CD14-positive monocyte (primary cell): Measurements from ENCODE around the gene NR2F2. TPM values are rescaled to one million over a fixed set of nuclear protein-coding genes. Genes with fewer than 3 reads are reported as not detected.
"Not testable (repeated sequence)": the region's sequence is repeated elsewhere in the genome, so short reads cannot be mapped to it uniquely, and the experiment has no call there.

Source experiments
- DNase-seq, 3 donors: peaks; one replicate each; pipeline ENCODE4 v3.0.0-alpha.2; 2011 to 2022
- H2AFZ ChIP-seq: 2 replicates; pipeline ENCODE4 v1.6.0; 2012; ENCODE audit warnings: mild to moderate bottlenecking, low read depth, low read length, inconsistent platforms; ENCODE audit not compliant: insufficient read depth, poor library complexity, severe bottlenecking
- H3K27ac ChIP-seq, 2 donors: 1 replicate in 1 of 2; 2 replicates in 1 of 2; pipeline ENCODE4 v1.5.1; 2012 to 2013; ENCODE audit warnings: low read length in 2 of 2, control low read depth in 1 of 2, inconsistent platforms in 1 of 2, low read depth in 1 of 2, mild to moderate bottlenecking in 1 of 2
- H3K27me3 ChIP-seq, 2 donors: one replicate each; pipeline versions ENCODE4 v1.6.0 to v1.6.1; 2011 to 2013; ENCODE audit warnings: low read length in 2 of 2; ENCODE audit not compliant: control insufficient read depth in 2 of 2, insufficient read depth in 2 of 2
- H3K36me3 ChIP-seq, 2 donors: replicated peaks in 1 of 2; 1 replicate in 1 of 2; 2 replicates in 1 of 2; pipeline versions ENCODE4 v1.5.1 to v1.6.1; 2012 to 2013; ENCODE audit warnings: low read length in 2 of 2, control low read depth in 1 of 2, inconsistent platforms in 1 of 2, mild to moderate bottlenecking in 1 of 2; ENCODE audit not compliant: insufficient read depth in 2 of 2, control insufficient read depth in 1 of 2
- H3K4me1 ChIP-seq, 2 donors: 1 replicate in 1 of 2; 2 replicates in 1 of 2; pipeline versions ENCODE4 v1.5.1 to v1.6.1; 2012 to 2013; ENCODE audit warnings: low read length in 2 of 2, control low read depth in 1 of 2, inconsistent platforms in 1 of 2, mild to moderate bottlenecking in 1 of 2, moderate library complexity in 1 of 2; ENCODE audit not compliant: insufficient read depth in 2 of 2, control insufficient read depth in 1 of 2
- H3K4me2 ChIP-seq: replicated peaks from 2 replicates; pipeline ENCODE3; 2012; ENCODE audit warnings: low read length, moderate library complexity, mild to moderate bottlenecking; ENCODE audit not compliant: poor library complexity, severe bottlenecking; ENCODE audit errors: extremely low read depth
- H3K4me3 ChIP-seq, 3 experiments: fragments of 200-600 bp in 1 of 3; sonication (generic) in 1 of 3; replicated peaks in 1 of 3; 1 replicate in 2 of 3; 2 replicates in 1 of 3; pipeline ENCODE4 v1.5.1; 2011 to 2013; ENCODE audit warnings: low read length in 3 of 3, mild to moderate bottlenecking in 3 of 3, control low read depth in 2 of 3, low read depth in 2 of 3, inconsistent platforms in 1 of 3, moderate library complexity in 1 of 3
- H3K79me2 ChIP-seq: 2 replicates; pipeline ENCODE4 v1.6.0; 2012; ENCODE audit warnings: mild to moderate bottlenecking, control low read depth, inconsistent platforms, low read length, moderate library complexity; ENCODE audit not compliant: insufficient read depth
- H3K9ac ChIP-seq: 2 replicates; pipeline ENCODE4 v1.6.0; 2017; ENCODE audit warnings: low read length, mild to moderate bottlenecking; ENCODE audit not compliant: insufficient read depth, poor library complexity, severe bottlenecking
- H3K9me3 ChIP-seq, 2 donors: replicated peaks in 1 of 2; 1 replicate in 1 of 2; 2 replicates in 1 of 2; pipeline versions ENCODE4 v1.5.1 to v1.6.1; 2012 to 2013; ENCODE audit warnings: low read length in 2 of 2, control low read depth in 1 of 2; ENCODE audit not compliant: control insufficient read depth in 1 of 2, insufficient read depth in 1 of 2
- H4K20me1 ChIP-seq: 2 replicates; pipeline ENCODE4 v1.6.0; 2012; ENCODE audit warnings: mild to moderate bottlenecking, low read length, control low read depth, moderate library complexity; ENCODE audit not compliant: insufficient read depth
- H3K27ac Mint-ChIP-seq, 7 donors: one replicate each; pipeline ENCODE4 v1.8.0; 2020; ENCODE audit warnings: mild to moderate bottlenecking in 7 of 7, mixed read lengths in 7 of 7, moderate library complexity in 6 of 7, inconsistent platforms in 2 of 7
- H3K27me3 Mint-ChIP-seq, 3 donors: one replicate each; pipeline ENCODE4 v1.8.0; 2021 to 2022; ENCODE audit warnings: low read depth in 3 of 3, mild to moderate bottlenecking in 3 of 3, mixed read lengths in 3 of 3, moderate library complexity in 3 of 3, inconsistent platforms in 1 of 3
- H3K36me3 Mint-ChIP-seq, 2 donors: one replicate each; pipeline ENCODE4 v1.8.0; 2020; ENCODE audit warnings: mixed read lengths in 2 of 2, inconsistent platforms in 1 of 2, mild to moderate bottlenecking in 1 of 2
- H3K4me1 Mint-ChIP-seq: one replicate; pipeline ENCODE4 v1.8.0; 2020; ENCODE audit warnings: mild to moderate bottlenecking, mixed read lengths
- H3K4me3 Mint-ChIP-seq, 2 donors: one replicate each; pipeline ENCODE4 v1.8.0; 2020; ENCODE audit warnings: mild to moderate bottlenecking in 2 of 2, mixed read lengths in 2 of 2, moderate library complexity in 1 of 2
- H3K9me3 Mint-ChIP-seq, 7 donors: one replicate each; pipeline ENCODE4 v1.8.0; 2020 to 2022; ENCODE audit warnings: mixed read lengths in 7 of 7, mild to moderate bottlenecking in 6 of 7, moderate library complexity in 6 of 7, inconsistent platforms in 2 of 7
- CTCF ChIP-seq: fragments of 200-600 bp; IDR thresholded peaks from one replicate; pipeline ENCODE4 v1.8.0; 2022; ENCODE audit warnings: antibody characterized with exemption, mild to moderate bottlenecking
- WGBS: methylation state at CpG from one replicate; pipeline ENCODE4 v1.1.5; 2013; ENCODE audit warnings: missing lambda C conversion rate; ENCODE audit not compliant: insufficient coverage; 5-methylcytosine and 5-hydroxymethylcytosine counted together
- intact Hi-C, 2 donors: fragments of 100-400 bp; cut with micrococcal nuclease; formaldehyde crosslinking; loops; one replicate each; pipeline versions ENCODE4 v1.15.0 to v1.15.1; 2023
- polyA plus RNA-seq, 3 donors: library from polyadenylated mRNA; depleted of rRNA in 1 of 3; unstranded in 2 of 3; stranded (reverse) in 1 of 3; fragments of 300-500 nt in 2 of 3; fragments of >200 nt in 1 of 3; fragmentation: Illumina TruSeq in 2 of 3; gene quantifications; 1 replicate in 2 of 3; 2 replicates in 1 of 3; pipeline ENCODE4 v1.2.3, GENCODE V29; 2012 to 2021

NR2F2 gene
- polyA plus RNA-seq, 3 donors = not detected

- H3K36me3 ChIP-seq = no peaks in the 10 kb centered on the region
- no peak overlapping the region for H3K27ac Mint-ChIP-seq
- H3K27me3 Mint-ChIP-seq = peaks cover 37 to 53% (median 52%) of the 10 kb centered on the region in 3 donors
These were observed 42.1 kb downstream of the NR2F2 start for GRCh38 chr15:96372554-96372953.

DNA sequence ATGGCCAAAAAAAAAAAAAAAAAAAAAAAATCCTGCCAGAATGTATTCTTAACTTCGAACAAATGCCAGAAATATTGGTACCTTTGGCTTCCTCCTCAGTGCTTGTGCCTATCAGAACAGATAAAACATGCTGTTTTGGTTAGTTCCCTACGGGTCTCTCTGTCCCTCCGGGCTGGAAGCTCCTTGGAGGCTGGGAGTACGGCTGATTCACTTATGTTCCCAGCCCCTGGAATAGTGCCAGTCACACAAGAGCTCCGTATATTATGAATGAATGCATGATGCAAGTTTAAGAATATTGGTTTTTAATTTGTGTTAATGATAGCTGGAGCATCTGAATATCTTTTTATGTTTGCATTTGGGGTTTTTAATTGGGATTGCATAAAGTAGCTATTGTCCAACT lies 44.0 kb downstream of the NR2F2 start:
- peaks cover 0 to 8% of the 10 kb centered on the region in 2 donors for H3K9me3 ChIP-seq
- no peaks in the 10 kb centered on the region for H4K20me1 ChIP-seq
- no peak for DNase-seq
- no peaks in the 10 kb centered on the region for H3K4me1 Mint-ChIP-seq
- H3K9ac ChIP-seq = no peak overlapping the region
- intact Hi-C loops = no loop called here
- H3K27me3 ChIP-seq = peaks cover 18 to 25% of the 10 kb centered on the region in 2 donors
- no peak overlapping the region for H3K4me3 Mint-ChIP-seq
- H3K36me3 ChIP-seq = no peaks in the 10 kb centered on the region
- H3K4me3 ChIP-seq = no peak overlapping the region
- whole genome bisulfite sequencing = 82% methylated on average over 5 of the region's 5 CpGs
- no peaks in the 10 kb centered on the region for H3K4me1 ChIP-seq
- no peaks in the 10 kb centered on the region for H3K79me2 ChIP-seq
- no peak overlapping the region for H3K4me2 ChIP-seq
- no peak for TF ChIP-seq CTCF
- no peak overlapping the region for H3K27ac Mint-ChIP-seq
- no peak overlapping the region for H3K27ac ChIP-seq
- peaks cover 0 to 24% (median 6%) of the 10 kb centered on the region in 7 donors for H3K9me3 Mint-ChIP-seq
- H3K27me3 Mint-ChIP-seq = peaks cover 36 to 37% (median 37%) of the 10 kb centered on the region in 3 donors
- H2AFZ ChIP-seq = no peak overlapping the region
- no peaks in the 10 kb centered on the region for H3K36me3 Mint-ChIP-seq

More at GRCh38 chr15:96372554-96372953, 42.1 kb downstream of the NR2F2 start:
- Histone ChIP-seq H3K4me1 (no peaks in the 10 kb centered on the region), H3K79me2 (no peaks in the 10 kb centered on the region), H3K27ac (no peak overlapping the region), H4K20me1 (no peaks in the 10 kb centered on the region), H3K9me3 (peaks cover 5 to 26% of the 10 kb centered on the region in 2 donors), H3K4me2 (no peak overlapping the region), H3K4me3 (no peak overlapping the region), H3K9ac (no peak overlapping the region), H2AFZ (no peak overlapping the region), H3K27me3 (peaks cover 34 to 44% of the 10 kb centered on the region in 2 donors)
- intact Hi-C loops = no loop called here
- Mint-ChIP-seq H3K4me3 (peak overlapping the region in 1 of 2 donors; percentile 44), H3K4me1 (no peaks in the 10 kb centered on the region), H3K9me3 (peaks cover 0 to 40% (median 22%) of the 10 kb centered on the region in 7 donors), H3K36me3 (no peaks in the 10 kb centered on the region)
- TF ChIP-seq CTCF = no peak
- DNase-seq = no peak
- 50% methylated on average over 1 of the region's 2 CpGs for WGBS

GRCh38 chr15:96379592-96379991 lies 49.1 kb downstream of the NR2F2 start:
- H3K27me3 ChIP-seq, intact Hi-C loops: not testable (repeated sequence)

More at GRCh38 chr15:96379592-96379991, 49.1 kb downstream of the NR2F2 start:
- H3K4me1 Mint-ChIP-seq, H4K20me1 ChIP-seq, H3K9ac ChIP-seq, H2AFZ ChIP-seq, H3K36me3 ChIP-seq, H3K27ac Mint-ChIP-seq, H3K4me2 ChIP-seq, H3K36me3 Mint-ChIP-seq, H3K9me3 ChIP-seq, H3K27ac ChIP-seq, H3K4me3 ChIP-seq, H3K4me1 ChIP-seq, DNase-seq, H3K79me2 ChIP-seq, H3K4me3 Mint-ChIP-seq: not testable (repeated sequence)
- WGBS = no CpG with 5 or more reads among the region's 2 CpGs
- peaks cover 7 to 13% (median 7%) of the 10 kb centered on the region in 3 donors for H3K27me3 Mint-ChIP-seq
- peaks cover 3 to 20% (median 8%) of the 10 kb centered on the region in 7 donors for H3K9me3 Mint-ChIP-seq
